Testis (tissue), 3 donors: Measurements from ENCODE around the gene LSS. TPM values are rescaled to one million over a fixed set of nuclear protein-coding genes. Genes with fewer than 3 reads are reported as not detected.
"Not testable (repeated sequence)": the region's sequence is repeated elsewhere in the genome, so short reads cannot be mapped to it uniquely, and the experiment has no call there.

ENCODE experiments used
- DNase-seq: peaks from one replicate; pipeline ENCODE4 v3.0.0-alpha.2; 2019
- H3K27ac ChIP-seq, 2 donors: fragments of 200-600 bp; sonication (generic); one replicate each; pipeline ENCODE4 v1.5.1; 2019
- H3K27me3 ChIP-seq: fragments of 200-600 bp; sonication (generic); one replicate; pipeline ENCODE4 v1.5.1; 2019
- H3K36me3 ChIP-seq: fragments of 200-600 bp; sonication (generic); one replicate; pipeline ENCODE4 v1.5.1; 2017; ENCODE audit warnings: low read depth; ENCODE audit errors: missing control alignments
- H3K4me1 ChIP-seq: fragments of 200-600 bp; sonication (generic); one replicate; pipeline ENCODE4 v1.5.1; 2019
- H3K4me3 ChIP-seq, 2 donors: fragments of 200-600 bp; sonication (generic); one replicate each; pipeline ENCODE4 v1.5.1; 2017 to 2019
- H3K9me3 ChIP-seq: fragments of 200-600 bp; sonication (generic); one replicate; pipeline ENCODE4 v1.5.1; 2017
- POLR2A ChIP-seq: fragments of 450-650 bp; IDR thresholded peaks from one replicate; pipeline ENCODE4 v1.6.1; 2017; ENCODE audit warnings: antibody characterized with exemption, mild to moderate bottlenecking, moderate library complexity
- WGBS, 2 donors: methylation state at CpG; one replicate each; pipeline ENCODE4 v1.1.5; 2018; 5-methylcytosine and 5-hydroxymethylcytosine counted together
- intact Hi-C: fragments of 100-400 bp; cut with DNase I; formaldehyde crosslinking; loops from one replicate; pipeline ENCODE4 v1.15.1; 2023; ENCODE audit warnings: low total_unique reads
- polyA plus RNA-seq: library from polyadenylated mRNA; stranded (reverse); fragments of 350-450 nt; fragmentation: Illumina TruSeq; extraction: RNeasy Lipid Tissue Mini Kit (QIAGEN cat#74804); gene quantifications from one replicate; pipeline ENCODE4 v1.2.3, GENCODE V29; 2014; ENCODE audit warnings: low read depth, low replicate concordance; ENCODE audit not compliant: insufficient read depth
- total RNA-seq, 2 donors: library from RNA; depleted of rRNA; stranded (reverse); fragments of >200 nt; gene quantifications; one replicate each; pipeline ENCODE4 v1.2.3, GENCODE V29; 2016
- TF ChIP-seq, protein P1 (sequence below), 3 experiments: fragments of 450-650 bp in 2 of 3; fragments of 200-600 bp in 1 of 3; sonication (generic) in 1 of 3; IDR thresholded peaks; one replicate each; pipeline ENCODE4 v1.5.1; 2016 to 2019; ENCODE audit warnings: antibody characterized with exemption in 3 of 3, mild to moderate bottlenecking in 2 of 3, moderate library complexity in 1 of 3

The LSS gene
- total and polyA plus RNA-seq, 3 donors from 2014 or later: 35.6 to 152 (median 126) TPM

DNA sequence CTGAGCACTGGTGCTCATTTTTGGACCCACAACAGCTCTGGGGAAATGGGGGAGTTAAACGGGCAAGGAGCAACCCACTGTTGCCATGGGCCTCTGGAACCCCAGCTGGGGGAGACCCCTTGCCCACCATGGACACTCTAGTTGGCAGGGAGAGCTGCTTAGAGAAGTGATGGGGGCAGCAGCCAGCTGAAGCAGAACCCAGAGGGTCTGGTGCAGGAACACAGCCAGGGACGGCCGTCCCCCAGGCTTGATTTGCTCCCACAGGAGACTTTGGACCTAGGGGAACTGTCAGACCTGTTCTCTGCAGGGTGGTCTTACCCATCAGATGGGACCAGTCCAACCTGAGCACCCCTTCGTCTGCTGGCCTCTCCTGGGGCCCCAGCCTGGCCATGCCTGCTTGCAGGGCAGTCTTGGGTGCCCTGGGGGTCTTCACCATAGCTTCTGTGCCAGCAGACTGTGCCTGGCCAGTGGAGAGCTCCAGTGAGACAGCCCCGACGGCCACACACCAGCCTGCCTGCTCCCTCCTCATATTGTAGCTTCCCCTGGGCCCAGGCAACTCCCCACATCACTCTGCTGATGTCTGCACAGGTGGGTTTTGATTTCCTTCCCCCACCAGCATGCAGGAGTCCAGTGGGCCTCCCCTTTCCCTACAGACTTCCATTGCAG is 55.6 kb downstream of the LSS start:
- intact Hi-C loops: no loop called here
- peak; percentile 3 for DNase-seq
- Histone ChIP-seq H3K36me3 (no peaks in the 10 kb centered on the region), H3K27ac (peak overlapping the region in 1 of 2 donors; percentile 50), H3K27me3 (no peaks in the 10 kb centered on the region), H3K4me1 (peaks cover 5% of the 10 kb centered on the region), H3K9me3 (no peaks in the 10 kb centered on the region), H3K4me3 (no peak overlapping the region)
- WGBS, 2 donors: 94 to 100% methylated on average over 3 to 6 of the region's 6 CpGs
- no peak for TF ChIP-seq POLR2A
- TF ChIP-seq, protein P1, sequence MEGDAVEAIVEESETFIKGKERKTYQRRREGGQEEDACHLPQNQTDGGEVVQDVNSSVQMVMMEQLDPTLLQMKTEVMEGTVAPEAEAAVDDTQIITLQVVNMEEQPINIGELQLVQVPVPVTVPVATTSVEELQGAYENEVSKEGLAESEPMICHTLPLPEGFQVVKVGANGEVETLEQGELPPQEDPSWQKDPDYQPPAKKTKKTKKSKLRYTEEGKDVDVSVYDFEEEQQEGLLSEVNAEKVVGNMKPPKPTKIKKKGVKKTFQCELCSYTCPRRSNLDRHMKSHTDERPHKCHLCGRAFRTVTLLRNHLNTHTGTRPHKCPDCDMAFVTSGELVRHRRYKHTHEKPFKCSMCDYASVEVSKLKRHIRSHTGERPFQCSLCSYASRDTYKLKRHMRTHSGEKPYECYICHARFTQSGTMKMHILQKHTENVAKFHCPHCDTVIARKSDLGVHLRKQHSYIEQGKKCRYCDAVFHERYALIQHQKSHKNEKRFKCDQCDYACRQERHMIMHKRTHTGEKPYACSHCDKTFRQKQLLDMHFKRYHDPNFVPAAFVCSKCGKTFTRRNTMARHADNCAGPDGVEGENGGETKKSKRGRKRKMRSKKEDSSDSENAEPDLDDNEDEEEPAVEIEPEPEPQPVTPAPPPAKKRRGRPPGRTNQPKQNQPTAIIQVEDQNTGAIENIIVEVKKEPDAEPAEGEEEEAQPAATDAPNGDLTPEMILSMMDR (IDR thresholded peaks at IDR 0.05): no peak

DNA sequence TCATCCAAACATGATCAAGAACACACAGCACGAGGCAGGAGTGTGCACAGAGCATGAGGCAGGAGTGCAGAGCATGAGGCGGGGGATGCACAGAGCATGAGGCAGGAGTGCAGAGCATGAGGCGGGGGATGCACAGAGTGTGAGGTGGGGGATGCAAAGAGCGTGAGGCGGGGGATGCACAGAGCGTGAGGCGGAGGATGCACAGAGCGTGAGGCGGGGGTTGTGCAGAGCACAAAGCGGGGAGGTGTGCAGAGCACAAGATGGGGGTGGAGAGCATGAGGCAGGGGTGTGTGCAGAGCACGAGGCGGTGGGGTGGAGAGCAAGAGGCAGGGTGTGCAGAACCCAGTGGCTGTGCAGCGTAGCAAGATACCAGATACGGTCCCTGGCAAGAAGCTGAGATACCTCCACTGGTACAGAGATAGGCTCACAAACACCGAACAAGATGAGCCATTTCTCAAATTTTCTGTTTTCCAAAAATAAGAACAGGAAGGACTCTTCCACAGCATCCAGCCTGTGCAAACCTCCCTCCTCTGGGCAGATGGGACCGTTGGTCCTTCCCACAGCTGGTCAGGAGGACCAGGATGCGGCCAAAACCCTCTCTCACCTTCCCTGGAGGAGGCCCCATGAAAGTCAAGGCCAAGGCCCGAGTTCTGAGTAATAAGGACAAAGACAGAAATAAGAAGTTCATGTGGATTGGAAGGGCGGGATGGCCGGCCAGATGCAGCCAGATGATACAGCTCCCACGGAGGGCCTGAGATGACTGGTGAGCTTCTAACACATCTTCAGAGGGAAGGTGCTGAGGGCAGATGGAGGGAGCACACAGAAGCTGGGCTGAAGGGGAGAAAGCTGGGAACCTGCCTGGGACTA is 56.3 kb downstream of the LSS start:
- Histone ChIP-seq H3K36me3 (no peaks in the 10 kb centered on the region), H3K27ac (peak overlapping the region in 1 of 2 donors; percentile 50), H3K4me1 (peaks cover 5% of the 10 kb centered on the region), H3K4me3 (no peak overlapping the region), H3K27me3 (no peaks in the 10 kb centered on the region), H3K9me3 (no peaks in the 10 kb centered on the region)
- intact Hi-C loops: no loop called here
- TF ChIP-seq, protein P1 (IDR thresholded peaks at IDR 0.05): no peak
- no peak for TF ChIP-seq POLR2A
- DNase-seq: peak; percentile 34
- 58 to 69% methylated on average over 21 of the region's 21 CpGs for WGBS, 2 donors

- intact Hi-C loops: no loop called here
- Histone ChIP-seq H3K27ac (no peak overlapping the region), H3K27me3 (no peaks in the 10 kb centered on the region), H3K36me3 (no peaks in the 10 kb centered on the region), H3K9me3 (no peaks in the 10 kb centered on the region), H3K4me1 (peaks cover 5% of the 10 kb centered on the region), H3K4me3 (no peak overlapping the region)
- TF ChIP-seq, protein P1 (IDR thresholded peaks at IDR 0.05): no peak
- TF ChIP-seq POLR2A: no peak
- 23 to 54% methylated on average over 2 of the region's 2 CpGs for WGBS, 2 donors
- peak; percentile 26 for DNase-seq
Measured at GRCh38 chr21:46171585-46171984, 57.0 kb downstream of the LSS start.

DNA sequence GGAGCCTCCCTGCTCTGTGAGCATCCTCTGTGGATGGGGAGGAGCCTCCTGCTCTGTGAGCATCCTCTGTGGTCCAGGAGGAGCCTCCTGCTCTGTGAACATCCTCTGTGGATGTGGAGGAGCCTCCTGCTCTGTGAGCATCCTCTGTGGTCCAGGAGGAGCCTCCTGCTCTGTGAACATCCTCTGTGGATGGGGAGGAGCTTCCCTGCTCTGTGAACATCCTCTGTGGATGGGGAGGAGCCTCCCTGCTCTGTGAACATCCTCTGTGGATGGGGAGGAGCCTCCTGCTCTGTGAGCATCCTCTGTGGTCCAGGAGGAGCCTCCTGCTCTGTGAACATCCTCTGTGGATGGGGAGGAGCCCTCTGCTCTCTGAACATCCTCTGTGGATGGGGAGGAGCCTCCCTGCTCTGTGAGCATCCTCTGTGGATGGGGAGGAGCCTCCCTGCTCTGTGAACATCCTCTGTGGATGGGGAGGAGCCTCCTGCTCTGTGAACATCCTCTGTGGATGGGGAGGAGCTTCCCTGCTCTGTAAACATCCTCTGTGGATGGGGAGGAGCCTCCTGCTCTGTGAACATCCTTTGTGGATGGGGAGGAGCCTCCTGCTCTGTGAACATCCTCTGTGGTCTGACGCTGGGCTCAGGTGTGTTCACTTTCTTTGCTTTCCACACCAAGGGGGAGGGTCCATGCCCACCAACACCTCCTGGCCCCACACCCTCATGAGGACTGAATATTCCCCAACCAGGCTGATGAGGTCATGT is 58.0 kb downstream of the LSS start:
- H3K36me3 ChIP-seq, H3K27me3 ChIP-seq, H3K4me1 ChIP-seq, H3K9me3 ChIP-seq, intact Hi-C loops, H3K4me3 ChIP-seq, DNase-seq, H3K27ac ChIP-seq: not testable (repeated sequence)
- WGBS, 2 donors: 78 to 85% methylated on average over 1 of the region's 1 CpG
